Urinary bladder (tissue), 4 donors: ENCODE results near the gene EHMT2. TPM values are rescaled to one million over a fixed set of nuclear protein-coding genes. Genes with fewer than 3 reads are reported as not detected.
A peak's percentile ranks its signal among the peaks of the same experiment; 100 is the strongest.
"Not testable (repeated sequence)": the region's sequence is repeated elsewhere in the genome, so short reads cannot be mapped to it uniquely, and the experiment has no call there.

ENCODE experiments used
- DNase-seq: peaks from one replicate; pipeline ENCODE4 v3.0.0-alpha.2; 2015; ENCODE audit errors: extremely low spot score
- H3K27ac ChIP-seq: one replicate; pipeline ENCODE4 v1.5.1; 2013; ENCODE audit warnings: low read depth, mild to moderate bottlenecking, moderate library complexity
- H3K36me3 ChIP-seq: one replicate; pipeline ENCODE4 v1.6.1; 2013; ENCODE audit warnings: mild to moderate bottlenecking, moderate library complexity; ENCODE audit not compliant: insufficient read depth
- H3K4me1 ChIP-seq: one replicate; pipeline ENCODE4 v1.6.1; 2013; ENCODE audit warnings: mild to moderate bottlenecking, moderate library complexity; ENCODE audit not compliant: insufficient read depth
- H3K4me3 ChIP-seq: one replicate; pipeline ENCODE4 v1.5.1; 2013; ENCODE audit warnings: low read depth, low read length
- WGBS: extraction: QIAGEN DNeasy Blood & Tissue Kit; methylation state at CpG from one replicate; pipeline ENCODE4 v1.1.7; 2013; 5-methylcytosine and 5-hydroxymethylcytosine counted together
- polyA plus RNA-seq: library from polyadenylated mRNA; stranded (reverse); fragments of 200-250 nt; gene quantifications from one replicate; pipeline ENCODE4 v1.2.3, GENCODE V29; 2013
- total RNA-seq: library from RNA; depleted of rRNA; stranded (reverse); fragments of >200 nt; gene quantifications from one replicate; pipeline ENCODE4 v1.2.3, GENCODE V29; 2014
- donor health status: healthy with polysubstance abuse.
- donor health status: healthy.

Gene EHMT2
- total RNA-seq, result 33.1 TPM
- polyA plus RNA-seq, result 45.5 TPM

GRCh38 chr6:31897612-31898382, at the start of gene EHMT2:
Gene EHMT2 (minus strand): TSS chr6:31897698. CDS start chr6:31897677, 21 bp downstream.
- no peak for DNase-seq
- no peaks in the 10 kb centered on the region for H3K4me1 ChIP-seq
- H3K36me3 ChIP-seq, result no peaks in the 10 kb centered on the region
- peak within 1 kb of the TSS; percentile 99 for H3K4me3 ChIP-seq
- peak within 1 kb of the TSS; percentile 67 for H3K27ac ChIP-seq
- WGBS, result under 1% methylated on average over 49 of the region's 49 CpGs

DNA sequence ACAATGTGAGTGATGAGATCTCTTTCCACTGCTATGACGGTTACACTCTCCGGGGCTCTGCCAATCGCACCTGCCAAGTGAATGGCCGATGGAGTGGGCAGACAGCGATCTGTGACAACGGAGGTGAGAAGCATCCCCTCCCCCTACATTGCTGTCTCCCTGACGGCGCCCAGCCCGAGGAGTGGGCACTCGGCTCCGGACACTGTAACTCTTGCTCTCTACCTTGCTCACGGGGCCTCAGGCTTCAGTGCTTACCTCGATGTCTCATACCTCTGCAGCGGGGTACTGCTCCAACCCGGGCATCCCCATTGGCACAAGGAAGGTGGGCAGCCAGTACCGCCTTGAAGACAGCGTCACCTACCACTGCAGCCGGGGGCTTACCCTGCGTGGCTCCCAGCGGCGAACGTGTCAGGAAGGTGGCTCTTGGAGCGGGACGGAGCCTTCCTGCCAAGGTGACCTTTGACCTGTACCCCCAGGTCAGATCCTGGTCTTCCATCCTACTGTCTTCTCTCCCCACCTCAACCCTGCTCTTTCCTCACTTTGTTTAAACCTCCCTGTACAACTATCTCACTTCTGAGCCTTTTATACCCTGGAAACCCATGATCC, 49.7 kb upstream of the EHMT2 start:
- no peaks in the 10 kb centered on the region for H3K36me3 ChIP-seq
- H3K4me3 ChIP-seq, result no peak overlapping the region
- no peaks in the 10 kb centered on the region for H3K4me1 ChIP-seq
- no peak overlapping the region for H3K27ac ChIP-seq
- 86% methylated on average over 24 of the region's 24 CpGs for WGBS
- DNase-seq, result no peak

DNA sequence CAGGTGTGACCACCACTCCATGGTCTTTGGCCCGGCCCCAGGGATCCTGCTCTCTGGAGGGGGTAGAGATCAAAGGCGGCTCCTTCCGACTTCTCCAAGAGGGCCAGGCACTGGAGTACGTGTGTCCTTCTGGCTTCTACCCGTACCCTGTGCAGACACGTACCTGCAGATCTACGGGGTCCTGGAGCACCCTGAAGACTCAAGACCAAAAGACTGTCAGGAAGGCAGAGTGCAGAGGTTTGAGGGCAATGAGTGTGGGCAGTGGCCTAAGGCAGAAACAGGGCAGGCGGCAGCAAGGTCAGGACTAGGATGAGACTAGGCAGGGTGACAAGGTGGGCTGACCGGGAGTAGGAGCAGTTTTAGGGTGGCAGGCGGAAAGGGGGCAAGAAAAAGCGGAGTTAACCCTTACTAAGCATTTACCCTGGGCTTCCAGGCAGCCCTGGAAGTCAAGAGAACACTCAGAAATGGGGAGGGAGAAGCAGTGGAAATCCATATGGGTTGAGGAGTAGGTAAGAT, 48.9 kb upstream of the EHMT2 start:
- 71% methylated on average over 11 of the region's 11 CpGs for WGBS
- no peak overlapping the region for H3K4me3 ChIP-seq
- H3K36me3 ChIP-seq, result no peaks in the 10 kb centered on the region
- H3K27ac ChIP-seq, result no peak overlapping the region
- DNase-seq, result no peak
- H3K4me1 ChIP-seq, result no peaks in the 10 kb centered on the region

DNA sequence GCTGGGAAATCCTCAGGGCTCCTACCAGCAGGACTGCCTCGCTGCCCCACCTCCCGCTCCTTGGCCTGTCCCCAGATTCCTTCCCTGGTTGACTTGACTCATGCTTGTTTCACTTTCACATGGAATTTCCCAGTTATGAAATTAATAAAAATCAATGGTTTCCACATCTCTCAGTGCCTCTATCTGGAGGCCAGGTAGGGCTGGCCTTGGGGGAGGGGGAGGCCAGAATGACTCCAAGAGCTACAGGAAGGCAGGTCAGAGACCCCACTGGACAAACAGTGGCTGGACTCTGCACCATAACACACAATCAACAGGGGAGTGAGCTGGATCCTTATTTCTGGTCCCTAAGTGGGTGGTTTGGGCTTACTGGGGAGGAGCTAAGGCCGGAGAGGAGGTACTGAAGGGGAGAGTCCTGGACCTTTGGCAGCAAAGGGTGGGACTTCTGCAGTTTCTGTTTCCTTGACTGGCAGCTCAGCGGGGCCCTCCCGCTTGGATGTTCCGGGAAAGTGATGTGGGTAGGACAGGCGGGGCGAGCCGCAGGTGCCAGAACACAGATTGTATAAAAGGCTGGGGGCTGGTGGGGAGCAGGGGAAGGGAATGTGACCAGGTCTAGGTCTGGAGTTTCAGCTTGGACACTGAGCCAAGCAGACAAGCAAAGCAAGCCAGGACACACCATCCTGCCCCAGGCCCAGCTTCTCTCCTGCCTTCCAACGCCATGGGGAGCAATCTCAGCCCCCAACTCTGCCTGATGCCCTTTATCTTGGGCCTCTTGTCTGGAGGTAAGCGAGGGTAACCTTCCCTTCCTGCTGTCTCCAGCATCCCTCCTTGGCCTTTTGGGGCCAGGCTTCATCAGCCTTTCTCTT, 48.2 kb upstream of the EHMT2 start, which contains the start of gene CFB:
Gene CFB, plus strand, starts transcription at position 589 of the 863 bp plus-strand sequence. Its CDS starts 127 bp downstream, at position 716.
- H3K4me1 ChIP-seq, result no peaks in the 10 kb centered on the region
- WGBS, result 38% methylated on average over 11 of the region's 11 CpGs
- no peaks in the 10 kb centered on the region for H3K36me3 ChIP-seq
- DNase-seq, result no peak
- peak within 1 kb of the TSS; percentile 47 for H3K27ac ChIP-seq
- H3K4me3 ChIP-seq, result no peak within 1 kb of the TSS

- no peak for DNase-seq
- H3K4me3 ChIP-seq, result no peak overlapping the region
- 71% methylated on average over 9 of the region's 9 CpGs for WGBS
Measured at GRCh38 chr6:31945154-31945506, 47.6 kb upstream of the EHMT2 start.

DNA sequence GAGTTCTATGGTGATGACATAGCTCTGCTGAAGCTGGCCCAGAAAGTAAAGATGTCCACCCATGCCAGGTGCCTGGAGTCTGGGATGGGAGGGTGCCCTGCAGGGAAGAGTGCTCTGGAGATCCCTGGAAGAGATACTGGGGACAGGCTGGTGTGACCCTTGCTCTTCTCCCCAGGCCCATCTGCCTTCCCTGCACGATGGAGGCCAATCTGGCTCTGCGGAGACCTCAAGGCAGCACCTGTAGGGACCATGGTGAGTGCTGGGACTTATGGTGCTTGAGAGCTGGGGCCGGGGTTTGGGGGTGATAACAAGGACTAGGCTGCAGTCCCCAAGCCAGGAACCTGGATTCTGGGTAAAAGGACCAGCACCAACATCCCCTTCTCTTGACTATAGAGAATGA, 46.2 kb upstream of the EHMT2 start:
- Histone ChIP-seq H3K36me3 (no peaks in the 10 kb centered on the region), H3K4me1 (no peaks in the 10 kb centered on the region), H3K4me3 (no peak overlapping the region), H3K27ac (no peak overlapping the region)
- WGBS, result 83% methylated on average over 3 of the region's 3 CpGs
- no peak for DNase-seq

More at GRCh38 chr6:31945154-31945506, 47.6 kb upstream of the EHMT2 start:
- H3K4me1 ChIP-seq, result no peaks in the 10 kb centered on the region
- H3K36me3 ChIP-seq, result no peaks in the 10 kb centered on the region
- H3K27ac ChIP-seq, result no peak overlapping the region

GRCh38 chr6:31940256-31940664, 42.8 kb upstream of the EHMT2 start:
- Histone ChIP-seq H3K36me3 (no peaks in the 10 kb centered on the region), H3K4me3 (no peak overlapping the region), H3K4me1 (no peaks in the 10 kb centered on the region), H3K27ac (no peak overlapping the region)
- 9% methylated on average over 6 of the region's 6 CpGs for WGBS
- no peak for DNase-seq

- no peaks in the 10 kb centered on the region for H3K36me3 ChIP-seq
- DNase-seq, result no peak
- WGBS, result 80% methylated on average over 9 of the region's 9 CpGs
- H3K4me1 ChIP-seq, result no peaks in the 10 kb centered on the region
- H3K4me3 ChIP-seq, result no peak overlapping the region
- no peak overlapping the region for H3K27ac ChIP-seq
Measured at GRCh38 chr6:31935823-31936222, 38.3 kb upstream of the EHMT2 start.

DNA sequence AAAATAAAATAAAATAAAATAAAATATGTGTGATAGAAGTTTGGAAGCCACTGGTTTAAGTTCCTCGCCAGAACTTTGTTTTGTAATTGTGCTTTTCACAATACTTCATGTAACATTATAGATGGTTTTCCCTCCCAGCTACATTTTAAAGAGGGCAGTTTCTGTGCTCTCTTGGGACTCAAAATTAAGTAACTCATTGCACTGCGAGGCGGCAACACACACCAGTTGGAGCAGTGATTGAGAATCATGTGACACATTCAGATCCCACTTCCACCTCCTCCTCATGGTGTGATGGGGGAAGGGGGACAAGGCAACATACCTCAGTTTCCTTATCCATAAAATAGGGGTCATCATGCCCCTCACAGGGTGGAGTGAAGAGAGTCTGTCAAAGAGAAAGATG, 37.5 kb upstream of the EHMT2 start:
- Histone ChIP-seq H3K4me1 (no peaks in the 10 kb centered on the region), H3K27ac (no peak overlapping the region), H3K4me3 (no peak overlapping the region), H3K36me3 (no peaks in the 10 kb centered on the region)
- 70% methylated on average over 3 of the region's 3 CpGs for WGBS
- DNase-seq, result no peak

DNA sequence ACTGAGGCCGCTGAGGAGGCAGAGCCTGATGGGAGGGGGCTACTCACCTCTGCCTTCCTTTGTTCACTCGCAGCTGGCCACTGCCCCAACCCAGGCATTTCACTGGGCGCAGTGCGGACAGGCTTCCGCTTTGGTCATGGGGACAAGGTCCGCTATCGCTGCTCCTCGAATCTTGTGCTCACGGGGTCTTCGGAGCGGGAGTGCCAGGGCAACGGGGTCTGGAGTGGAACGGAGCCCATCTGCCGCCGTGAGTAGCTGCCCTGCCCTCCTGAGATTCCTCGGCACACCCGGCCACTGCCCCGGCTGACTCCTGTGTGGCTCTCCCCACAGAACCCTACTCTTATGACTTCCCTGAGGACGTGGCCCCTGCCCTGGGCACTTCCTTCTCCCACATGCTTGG, 36.0 kb upstream of the EHMT2 start:
- DNase-seq, result no peak
- no peaks in the 10 kb centered on the region for H3K36me3 ChIP-seq
- H3K4me3 ChIP-seq, result no peak overlapping the region
- no peak overlapping the region for H3K27ac ChIP-seq
- WGBS, result 88% methylated on average over 19 of the region's 19 CpGs
- no peaks in the 10 kb centered on the region for H3K4me1 ChIP-seq

- DNase-seq, result not testable (repeated sequence)
- 91% methylated on average over 23 of the region's 32 CpGs for WGBS
Measured at GRCh38 chr6:31932137-31932536, 34.6 kb upstream of the EHMT2 start.

DNA sequence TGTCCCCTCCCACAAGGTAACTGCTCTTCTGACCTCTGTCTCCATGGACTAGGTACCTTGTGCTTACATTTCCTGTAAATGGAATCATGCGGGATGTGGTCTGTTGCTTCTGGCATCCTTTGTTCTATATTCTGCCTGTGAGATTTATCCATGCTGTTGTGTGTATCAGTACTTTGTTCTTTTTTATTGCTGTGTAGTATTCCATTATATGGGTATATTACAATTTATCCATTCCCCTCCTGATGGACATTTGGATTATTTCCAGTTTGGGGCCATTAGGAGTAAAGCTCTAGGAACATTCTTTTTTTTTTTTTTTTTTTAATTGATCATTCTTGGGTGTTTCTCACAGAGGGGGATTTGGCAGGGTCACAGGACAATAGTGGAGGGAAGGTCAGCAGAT, 33.5 kb upstream of the EHMT2 start:
- WGBS, result 87% methylated on average over 1 of the region's 1 CpG
- H3K27ac ChIP-seq, result no peak overlapping the region
- no peak for DNase-seq
- H3K4me1 ChIP-seq, result no peaks in the 10 kb centered on the region
- H3K4me3 ChIP-seq, result no peak overlapping the region
- no peaks in the 10 kb centered on the region for H3K36me3 ChIP-seq

More at GRCh38 chr6:31932137-31932536, 34.6 kb upstream of the EHMT2 start:
- H3K4me1 ChIP-seq, H3K36me3 ChIP-seq, H3K27ac ChIP-seq, H3K4me3 ChIP-seq: not testable (repeated sequence)

DNA sequence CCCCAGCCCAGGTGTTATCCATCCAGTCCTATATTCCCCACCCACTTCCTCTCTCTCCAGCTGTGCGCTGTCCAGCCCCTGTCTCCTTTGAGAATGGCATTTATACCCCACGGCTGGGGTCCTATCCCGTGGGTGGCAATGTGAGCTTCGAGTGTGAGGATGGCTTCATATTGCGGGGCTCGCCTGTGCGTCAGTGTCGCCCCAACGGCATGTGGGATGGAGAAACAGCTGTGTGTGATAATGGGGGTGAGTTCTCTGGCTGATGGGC, 31.1 kb upstream of the EHMT2 start:
- no peak overlapping the region for H3K27ac ChIP-seq
- no peak overlapping the region for H3K4me3 ChIP-seq
- H3K36me3 ChIP-seq, result no peaks in the 10 kb centered on the region
- H3K4me1 ChIP-seq, result no peaks in the 10 kb centered on the region
- 58% methylated on average over 9 of the region's 9 CpGs for WGBS
- no peak for DNase-seq
